GM18505 (cell line): ENCODE measurements around the gene HIC2.
A peak's percentile ranks its signal among the peaks of the same experiment; 100 is the strongest.
"Not testable (repeated sequence)": the region's sequence is repeated elsewhere in the genome, so short reads cannot be mapped to it uniquely, and the experiment has no call there.

Experiments
- ATAC-seq: cut with Tn5 transposase; IDR thresholded peaks from one replicate; pipeline ENCODE4 v1.9.1; 2021; ENCODE audit not compliant: unreplicated experiment
- POLR2A ChIP-seq: IDR thresholded peaks from 4 replicates; pipeline ENCODE4 v1.6.1; 2011; ENCODE audit warnings: borderline replicate concordance; ENCODE audit not compliant: insufficient read depth, insufficient read length; ENCODE audit errors: extremely low read depth

The HIC2 gene

GRCh38 chr22:21455334-21456089, 38.3 kb downstream of the HIC2 start:
- no peak for TF ChIP-seq POLR2A
- ATAC-seq, result no peak

GRCh38 chr22:21457023-21457787, 40.0 kb downstream of the HIC2 start:
- no peak for ATAC-seq
- TF ChIP-seq POLR2A, result no peak

GRCh38 chr22:21462672-21463071, 45.5 kb downstream of the HIC2 start:
- not testable (repeated sequence) for ATAC-seq

- peak; percentile 5 for ATAC-seq
Observed at GRCh38 chr22:21467337-21468193, 50.4 kb downstream of the HIC2 start, which contains the start of gene TMEM191C. TMEM191C (plus strand) TSS chr22:21467387; CDS start chr22:21467460, 73 bp downstream.

GRCh38 chr22:21468194-21469096, 51.3 kb downstream of the HIC2 start:
- peak; percentile 81 for ATAC-seq

GRCh38 chr22:21469097-21469994, 52.2 kb downstream of the HIC2 start:
- ATAC-seq, result not testable (repeated sequence)

- ATAC-seq, result not testable (repeated sequence)
Observed at GRCh38 chr22:21472984-21473383, 55.8 kb downstream of the HIC2 start.

- not testable (repeated sequence) for ATAC-seq
Observed at GRCh38 chr22:21473664-21474063, 56.5 kb downstream of the HIC2 start.

- not testable (repeated sequence) for ATAC-seq
Observed at GRCh38 chr22:21484039-21484438, 66.9 kb downstream of the HIC2 start.

GRCh38 chr22:21487723-21488122, 70.6 kb downstream of the HIC2 start:
- ATAC-seq, result not testable (repeated sequence)

GRCh38 chr22:21489149-21489680, 72.0 kb downstream of the HIC2 start:
- not testable (repeated sequence) for ATAC-seq

- not testable (repeated sequence) for ATAC-seq
Observed at GRCh38 chr22:21490556-21490955, 73.4 kb downstream of the HIC2 start.

- ATAC-seq, result not testable (repeated sequence)
Observed at GRCh38 chr22:21492271-21492670, 75.1 kb downstream of the HIC2 start.

- not testable (repeated sequence) for ATAC-seq
Observed at GRCh38 chr22:21493789-21494782, 76.9 kb downstream of the HIC2 start.

- not testable (repeated sequence) for ATAC-seq
Observed at GRCh38 chr22:21497984-21498383, 80.8 kb downstream of the HIC2 start.

GRCh38 chr22:21498489-21498888, 81.3 kb downstream of the HIC2 start:
- ATAC-seq, result not testable (repeated sequence)
